NCI-H187 treated with DMSO at 0.1 percent for 48 hours (cell line): ENCODE data around the gene PEX12.
"Not testable (repeated sequence)": the region's sequence is repeated elsewhere in the genome, so short reads cannot be mapped to it uniquely, and the experiment has no call there.

ENCODE experiments used
- DNase-seq: peaks from one replicate; lab custom pipeline; 2025; lab: John Stamatoyannopoulos, UW

The PEX12 gene

GRCh38 chr17:35577830-35578196 lies 558 bp downstream of the PEX12 start:
- no peak for DNase-seq

- no peak for DNase-seq
Measured at GRCh38 chr17:35575759-35576158, 2.6 kb downstream of the PEX12 start.

GRCh38 chr17:35569405-35569804 lies 9.0 kb downstream of the PEX12 start:
- no peak for DNase-seq

GRCh38 chr17:35568561-35568960 lies 9.8 kb downstream of the PEX12 start:
- no peak for DNase-seq

GRCh38 chr17:35566968-35567367 lies 11.4 kb downstream of the PEX12 start:
- DNase-seq = no peak

DNA sequence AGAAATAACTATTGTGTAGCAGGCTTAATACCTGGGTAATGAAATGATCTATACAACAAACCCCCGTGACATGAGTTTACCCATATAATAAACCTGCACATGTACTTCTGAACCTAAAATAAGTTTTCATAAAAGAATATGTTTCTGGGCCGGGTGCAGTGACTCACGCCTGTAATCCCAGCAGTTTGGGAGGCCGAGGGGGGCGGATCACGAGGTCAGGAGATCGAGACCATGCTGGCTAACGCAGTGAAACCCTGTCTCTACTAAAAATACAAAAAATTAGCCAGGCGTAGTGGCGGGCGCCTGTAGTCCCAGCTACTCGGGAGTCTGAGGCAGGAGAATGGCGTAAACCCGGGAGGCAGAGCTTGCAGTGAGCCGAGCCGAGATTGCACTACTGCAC lies 15.2 kb downstream of the PEX12 start:
- DNase-seq = not testable (repeated sequence)

- DNase-seq = no peak
Measured at GRCh38 chr17:35560703-35561102, 17.7 kb downstream of the PEX12 start, which contains the start of gene SLFN14. Gene SLFN14, minus strand, starts transcription at chr17:35560819. Its CDS starts 2,757 bp downstream, at chr17:35558062.

DNA sequence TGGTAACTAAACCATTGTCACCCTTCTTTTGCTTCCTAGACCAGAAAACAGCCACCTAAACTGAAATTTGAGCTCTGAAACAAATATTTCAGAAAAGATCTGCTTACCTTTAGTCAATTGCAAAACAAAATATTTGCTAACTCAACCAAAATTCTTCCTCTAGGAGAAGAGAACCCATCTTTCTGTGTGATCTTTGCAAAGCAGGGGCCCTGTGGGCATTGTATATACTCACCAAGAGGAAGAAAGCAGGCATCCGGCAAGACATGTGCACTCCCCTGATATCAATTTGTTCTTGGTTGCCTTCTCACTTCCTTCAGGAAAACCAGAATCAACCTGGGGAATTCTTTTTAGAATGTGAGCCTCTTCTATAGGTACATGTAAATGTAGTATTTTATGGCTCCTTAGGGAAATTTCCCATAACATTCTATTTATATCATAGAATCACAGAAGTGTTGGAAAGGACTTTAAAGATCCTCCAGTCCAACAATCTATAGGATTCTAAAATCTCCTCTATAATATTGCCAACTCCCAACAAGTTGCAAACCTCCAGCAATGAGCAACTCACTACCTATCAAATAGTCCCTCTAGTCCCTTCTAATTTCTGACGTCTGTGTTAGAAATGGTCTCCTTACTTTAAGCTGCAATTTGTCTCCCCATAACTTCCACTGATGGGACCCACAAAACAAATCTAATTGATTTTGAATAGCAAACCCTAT lies 18.7 kb downstream of the PEX12 start:
- DNase-seq = no peak

GRCh38 chr17:35557353-35557752 lies 21.0 kb downstream of the PEX12 start:
- DNase-seq = no peak

DNA sequence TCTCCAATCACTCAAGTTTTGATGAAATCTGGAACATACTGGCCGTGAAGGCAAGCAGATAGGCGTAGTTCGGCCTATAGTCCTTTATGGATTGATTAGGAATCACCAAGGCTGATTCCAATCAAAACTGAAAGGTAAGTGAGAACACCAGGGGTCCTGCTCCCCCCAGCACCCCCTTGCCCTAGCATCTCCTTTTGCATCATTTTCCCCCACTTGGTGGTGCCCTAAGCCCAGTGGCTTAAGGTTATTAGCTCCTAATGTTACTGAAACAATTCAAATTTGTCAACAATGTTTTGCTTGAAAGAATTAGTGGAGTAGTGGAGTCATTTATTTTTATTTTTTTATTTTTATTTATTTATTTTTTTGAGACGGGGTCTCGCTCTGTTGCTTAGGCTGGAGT lies 22.7 kb downstream of the PEX12 start:
- DNase-seq = no peak

- DNase-seq = no peak
Measured at GRCh38 chr17:35554668-35555067, 23.7 kb downstream of the PEX12 start.

GRCh38 chr17:35553310-35553709 lies 25.1 kb downstream of the PEX12 start:
- DNase-seq = no peak

DNA sequence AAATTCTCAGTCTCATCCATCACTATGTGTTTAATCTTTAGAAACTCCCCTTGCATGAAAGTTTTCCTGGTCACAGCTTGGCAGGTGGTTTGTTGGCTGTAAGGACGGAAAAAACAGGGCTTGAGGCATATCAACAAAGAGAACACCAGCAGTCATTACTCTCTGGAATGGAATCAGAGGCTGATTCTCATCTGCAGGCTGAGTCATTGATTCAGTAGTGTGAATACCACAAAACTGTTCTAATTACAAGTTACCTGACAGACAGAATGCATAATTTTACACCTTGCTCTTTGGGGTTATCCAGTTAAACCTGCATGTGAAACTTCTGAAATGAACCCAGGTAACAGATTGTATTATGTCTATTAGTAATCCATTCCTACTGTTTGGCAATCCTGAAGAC lies 29.4 kb downstream of the PEX12 start:
- DNase-seq = no peak

- no peak for DNase-seq
Measured at GRCh38 chr17:35548208-35548810, 30.1 kb downstream of the PEX12 start.

DNA sequence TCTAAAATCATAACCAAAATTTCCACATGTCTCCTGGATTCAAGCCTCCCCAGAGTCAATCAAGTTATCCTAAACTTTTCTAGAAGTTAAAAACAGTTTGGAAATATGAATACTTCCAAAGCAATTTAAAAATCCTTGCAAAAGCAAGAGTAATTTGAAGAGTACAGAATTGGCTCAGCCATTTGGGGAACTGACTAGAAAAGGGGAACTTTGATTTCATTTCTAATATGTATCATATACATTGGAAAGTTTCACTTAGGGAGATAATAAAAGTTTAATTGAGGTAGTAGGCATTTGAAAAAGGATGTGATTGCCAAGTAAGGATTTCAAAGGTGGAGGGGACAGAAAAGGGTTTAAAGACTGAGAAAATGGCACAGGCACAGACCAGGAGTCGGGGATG lies 31.9 kb downstream of the PEX12 start:
- DNase-seq = no peak

GRCh38 chr17:35545150-35545549 lies 33.2 kb downstream of the PEX12 start:
- DNase-seq = no peak

DNA sequence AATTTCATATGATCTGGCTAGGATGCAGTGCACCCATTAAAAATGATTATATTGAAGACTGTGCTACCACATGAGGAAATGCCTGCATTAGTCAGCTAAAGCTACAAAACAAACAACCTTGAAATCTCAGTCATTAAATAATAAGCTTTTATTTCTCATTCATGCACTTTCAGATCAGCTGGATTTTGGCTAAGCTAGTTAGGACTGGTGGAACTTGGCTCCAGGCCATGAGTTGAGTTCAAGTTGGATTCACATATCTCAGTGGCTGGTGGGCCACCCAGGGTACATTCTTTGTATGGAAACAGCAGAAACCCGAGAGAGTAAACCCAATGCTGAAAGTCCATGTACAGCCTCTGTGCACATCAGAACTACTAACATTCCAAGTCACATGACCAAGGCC lies 34.5 kb downstream of the PEX12 start:
- no peak for DNase-seq

GRCh38 chr17:35542990-35543389 lies 35.4 kb downstream of the PEX12 start:
- no peak for DNase-seq

DNA sequence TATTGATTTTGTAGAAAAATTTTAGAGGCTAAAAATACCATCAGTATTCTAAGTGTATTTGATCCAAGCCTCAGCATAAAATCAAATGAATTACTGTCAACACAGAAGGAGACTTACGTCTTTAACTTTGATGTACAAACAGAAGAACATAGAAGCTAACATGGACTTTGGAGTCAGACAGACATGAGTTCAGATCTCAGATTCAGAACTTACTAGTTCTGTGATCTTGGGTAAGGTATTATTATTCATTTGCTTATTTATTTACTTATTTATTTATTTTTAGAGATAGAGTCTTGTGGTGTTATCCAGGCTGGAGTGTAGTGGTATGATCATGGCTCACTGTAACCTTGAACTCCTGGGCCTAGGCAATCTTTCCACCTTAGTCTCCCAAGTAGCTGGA lies 36.9 kb downstream of the PEX12 start:
- no peak for DNase-seq

DNA sequence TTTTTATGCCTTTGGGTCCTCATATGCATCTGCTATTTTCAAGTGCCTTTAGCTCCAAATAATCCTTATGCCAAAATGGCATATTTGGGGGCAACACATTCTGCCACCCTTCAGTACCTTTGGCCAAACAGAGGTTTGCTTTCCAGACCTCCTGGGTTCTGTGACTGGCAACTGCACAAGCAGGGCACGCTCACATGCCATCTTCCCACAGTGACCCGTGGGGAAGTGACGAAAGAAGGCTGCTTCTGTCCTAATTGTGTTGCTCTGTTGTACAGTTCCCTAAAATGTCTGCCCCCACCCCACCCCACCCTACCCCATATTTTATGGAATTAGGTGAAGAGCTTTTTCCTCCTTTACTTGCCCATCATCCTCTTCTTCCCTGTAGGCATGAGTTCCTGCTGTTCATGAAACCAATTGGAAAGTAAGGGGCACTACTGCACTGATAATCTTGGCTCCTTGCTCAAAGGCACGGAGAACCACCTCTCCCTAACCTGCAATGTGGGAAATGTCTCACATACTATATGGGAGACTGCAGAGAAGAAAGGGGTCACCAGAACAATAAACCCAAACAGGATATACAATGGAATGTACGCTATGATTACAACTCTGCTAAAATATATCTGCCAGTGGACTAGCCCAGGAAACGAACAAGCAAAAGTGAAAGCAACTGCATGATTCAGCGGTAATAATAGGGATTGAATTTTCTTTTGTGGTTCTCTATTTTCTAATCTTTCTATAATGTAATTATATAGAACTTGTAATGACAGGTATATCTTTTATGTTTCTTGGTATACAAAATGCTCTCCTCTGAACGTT lies 37.6 kb downstream of the PEX12 start:
- DNase-seq = no peak

DNA sequence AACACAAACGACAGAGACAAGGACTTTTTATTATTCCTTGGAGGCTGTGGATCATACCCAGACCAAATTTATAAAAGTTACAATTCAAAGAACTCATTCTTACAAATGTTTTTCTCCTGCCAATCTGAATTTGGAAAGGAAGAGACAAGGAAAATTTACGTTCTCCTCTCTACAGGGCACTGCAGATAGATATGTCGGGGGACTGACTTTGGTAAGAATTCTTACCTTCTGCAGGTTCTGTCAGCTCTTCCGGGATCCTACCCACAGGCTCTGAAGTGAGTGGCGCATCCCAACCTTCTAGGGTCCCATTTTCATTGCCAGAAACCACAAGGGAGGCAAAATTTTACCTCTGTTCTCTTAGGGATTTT lies 38.7 kb downstream of the PEX12 start:
- no peak for DNase-seq

GRCh38 chr17:35537601-35538141 lies 40.7 kb downstream of the PEX12 start, which contains the start of gene SLFN12L:
Gene SLFN12L, minus strand, starts transcription at chr17:35537678. Its CDS starts 15,314 bp downstream, at chr17:35522364.
- no peak for DNase-seq

GRCh38 chr17:35536664-35537171 lies 41.7 kb downstream of the PEX12 start:
- no peak for DNase-seq
